A673 (cell line): ENCODE data around the gene ZNF473. TPM values are rescaled to one million over a fixed set of nuclear protein-coding genes. Genes with fewer than 3 reads are reported as not detected.

Experiments used
- BruUV-seq: library from RNA; stranded (reverse); fragments of 400-500 nt; replicated peaks from 2 replicates; lab custom pipeline; 2021; lab: Mats Ljungman, UMichigan
- CTCF ChIA-PET: fragments of 300-600 bp; sonication (Branson Sonifier 250); formaldehyde crosslinking; loops from one replicate; lab custom pipeline; 2022; ENCODE audit warnings: antibody characterized with exemption; lab: Charles Lee
- POLR2A ChIA-PET: fragments of 300-600 bp; sonication (Branson Sonifier 250); formaldehyde crosslinking; loops from one replicate; lab custom pipeline; 2022; ENCODE audit warnings: antibody characterized with exemption; ENCODE audit not compliant: low non-redundant PET; lab: Charles Lee
- DNase-seq: peaks from one replicate; pipeline ENCODE4 v3.0.0-alpha.2; 2015; ENCODE audit warnings: low spot score
- H3K27ac ChIP-seq: fragments of 200-600 bp; sonication (generic); 2 replicates; pipeline ENCODE4 v1.5.1; 2016; ENCODE audit warnings: mixed run types, low read depth, mild to moderate bottlenecking, mixed read lengths, antibody characterized with exemption, low read length; ENCODE audit not compliant: poor library complexity, severe bottlenecking
- H3K27me3 ChIP-seq: fragments of 200-600 bp; sonication (generic); replicated peaks from 2 replicates; pipeline ENCODE4 v1.6.1; 2017; ENCODE audit warnings: mixed run types, low read depth, mild to moderate bottlenecking, mixed read lengths, antibody characterized with exemption, low read length; ENCODE audit not compliant: insufficient read depth, poor library complexity
- H3K36me3 ChIP-seq: fragments of 200-600 bp; sonication (generic); 2 replicates; pipeline ENCODE4 v1.6.1; 2016; ENCODE audit warnings: mixed run types, mild to moderate bottlenecking, mixed read lengths, antibody characterized with exemption, low read length; ENCODE audit not compliant: insufficient read depth, poor library complexity, severe bottlenecking
- H3K4me1 ChIP-seq: fragments of 200-600 bp; sonication (generic); 2 replicates; pipeline ENCODE4 v1.6.1; 2017; ENCODE audit warnings: mixed run types, mild to moderate bottlenecking, mixed read lengths, antibody characterized with exemption, low read length; ENCODE audit not compliant: insufficient read depth, poor library complexity, severe bottlenecking
- H3K4me3 ChIP-seq: fragments of 200-600 bp; sonication (generic); 2 replicates; pipeline ENCODE4 v1.5.1; 2016; ENCODE audit warnings: low read depth, mixed run types, mild to moderate bottlenecking, mixed read lengths, low read length; ENCODE audit not compliant: poor library complexity, severe bottlenecking
- H3K9me3 ChIP-seq: fragments of 200-600 bp; sonication (generic); 2 replicates; pipeline ENCODE4 v1.6.1; 2016; ENCODE audit warnings: mixed run types, low read depth, mild to moderate bottlenecking, mixed read lengths, antibody characterized with exemption, low read length; ENCODE audit not compliant: poor library complexity, severe bottlenecking
- CTCF ChIP-seq: fragments of 300-800, 200-600 bp; sonication (generic); conservative IDR thresholded peaks from 2 replicates; pipeline ENCODE4 v1.5.1; 2017; ENCODE audit warnings: low read depth, mild to moderate bottlenecking, antibody characterized with exemption, low read length, moderate library complexity, mixed read lengths
- EZH2 ChIP-seq: fragments of 200-600 bp; sonication (generic); IDR thresholded peaks from 2 replicates; pipeline ENCODE4 v1.6.1; 2017; ENCODE audit warnings: borderline replicate concordance, low read depth, mild to moderate bottlenecking, mixed read lengths, antibody characterized with exemption, low read length; ENCODE audit not compliant: poor library complexity, severe bottlenecking
- intact Hi-C: fragments of 100-400 bp; cut with micrococcal nuclease; formaldehyde crosslinking; loops from one replicate; pipeline ENCODE4 v1.10.0; 2022; ENCODE audit not compliant: unreplicated experiment
- total RNA-seq: library from RNA; stranded (reverse); gene quantifications from 2 replicates; pipeline ENCODE4 v1.2.3, GENCODE V29; 2021

Gene ZNF473
- total RNA-seq, 1 experiment from 2014 or later, result 15.6 TPM

- CTCF ChIA-PET, result no interaction called here
- Histone ChIP-seq H3K4me3 (no peak overlapping the region), H3K4me1 (no peaks in the 10 kb centered on the region), H3K27me3 (no peaks in the 10 kb centered on the region), H3K36me3 (peaks cover 82% of the 10 kb centered on the region), H3K27ac (no peak overlapping the region), H3K9me3 (peaks cover 29% of the 10 kb centered on the region)
- no TSS peak for BruUV-seq
- intact Hi-C loops, result no loop called here
- TF ChIP-seq EZH2 (no peak), CTCF (no peak)
- POLR2A ChIA-PET, result no interaction called here
- no peak for DNase-seq
Measured at GRCh38 chr19:50040967-50041366, 15.2 kb downstream of the ZNF473 start.

- no peak for DNase-seq
- Histone ChIP-seq H3K27ac (no peak overlapping the region), H3K4me1 (no peaks in the 10 kb centered on the region), H3K4me3 (no peak overlapping the region), H3K9me3 (peaks cover 44% of the 10 kb centered on the region), H3K27me3 (no peaks in the 10 kb centered on the region), H3K36me3 (peaks cover 86% of the 10 kb centered on the region)
- ChIA-PET CTCF (no interaction called here), POLR2A (no interaction called here)
- TF ChIP-seq EZH2, result no peak
- TF ChIP-seq CTCF, result no peak
- no TSS peak for BruUV-seq
- intact Hi-C loops, result no loop called here
Measured at GRCh38 chr19:50042363-50043024, 16.7 kb downstream of the ZNF473 start.

- Histone ChIP-seq H3K9me3 (peaks cover 46% of the 10 kb centered on the region), H3K27me3 (no peaks in the 10 kb centered on the region), H3K4me3 (no peak overlapping the region), H3K36me3 (peaks cover 80% of the 10 kb centered on the region), H3K4me1 (no peaks in the 10 kb centered on the region), H3K27ac (no peak overlapping the region)
- no peak for DNase-seq
- TF ChIP-seq CTCF (no peak), EZH2 (no peak)
- CTCF ChIA-PET, result no interaction called here
- intact Hi-C loops, result no loop called here
- no TSS peak for BruUV-seq
- POLR2A ChIA-PET, result no interaction called here
Measured at GRCh38 chr19:50043967-50044366, 18.2 kb downstream of the ZNF473 start.
